HepG2 (cell line): Measurements from ENCODE around the gene NAB2. TPM values are rescaled to one million over a fixed set of nuclear protein-coding genes. Genes with fewer than 3 reads are reported as not detected.

ENCODE experiments used
- E2F5 ChIP-seq: sonication (generic); formaldehyde crosslinking; conservative IDR thresholded peaks from 2 replicates; pipeline ENCODE4 v1.4.0; 2020; ENCODE audit warnings: missing genetic modification reagents
- HCFC1 ChIP-seq: fragments of 150-350 bp; IDR thresholded peaks from 2 replicates; pipeline ENCODE4 v1.6.1; 2014; ENCODE audit warnings: low read depth, low read length
- KDM2A ChIP-seq: sonication (generic); formaldehyde crosslinking; IDR thresholded peaks from 2 replicates; pipeline ENCODE4 v1.4.0; 2020; ENCODE audit warnings: low read depth, missing genetic modification reagents, borderline replicate concordance
- NFE2L1 ChIP-seq: sonication (generic); formaldehyde crosslinking; IDR thresholded peaks from 2 replicates; pipeline ENCODE4 v1.4.0; 2020; ENCODE audit warnings: missing genetic modification reagents, mild to moderate bottlenecking, borderline replicate concordance
- NFIC ChIP-seq: IDR thresholded peaks from 2 replicates; pipeline ENCODE4 v1.6.1; 2012; ENCODE audit warnings: mild to moderate bottlenecking, low read length, inconsistent platforms
- PATZ1 ChIP-seq: sonication (generic); formaldehyde crosslinking; IDR thresholded peaks from 2 replicates; pipeline ENCODE4 v1.4.0; 2020; ENCODE audit warnings: missing genetic modification reagents
- PLSCR1 ChIP-seq: sonication (generic); formaldehyde crosslinking; IDR thresholded peaks from 2 replicates; pipeline ENCODE4 v1.5.0; 2020; ENCODE audit warnings: missing genetic modification reagents, mild to moderate bottlenecking, borderline replicate concordance
- REL ChIP-seq: sonication (generic); formaldehyde crosslinking; conservative IDR thresholded peaks from 2 replicates; pipeline ENCODE4 v1.8.0; 2022; ENCODE audit warnings: mild to moderate bottlenecking, missing genetic modification reagents, moderate library complexity
- TFDP1 ChIP-seq: IDR thresholded peaks from 2 replicates; pipeline ENCODE4 v1.6.1; 2016; ENCODE audit warnings: missing compliant biosample characterization, missing genetic modification reagents, borderline replicate concordance
- TOPORS ChIP-seq: sonication (generic); formaldehyde crosslinking; IDR thresholded peaks from 2 replicates; pipeline ENCODE4 v1.8.0; 2023; ENCODE audit warnings: mild to moderate bottlenecking, missing genetic modification reagents
- TRIM24 ChIP-seq: sonication (generic); formaldehyde crosslinking; IDR thresholded peaks from 2 replicates; pipeline ENCODE4 v1.8.0; 2022; ENCODE audit warnings: mild to moderate bottlenecking, missing genetic modification reagents
- ZBTB42 ChIP-seq: sonication (generic); formaldehyde crosslinking; IDR thresholded peaks from 2 replicates; pipeline ENCODE4 v1.5.0; 2020; ENCODE audit warnings: mild to moderate bottlenecking, missing genetic modification reagents
- ZNF256 ChIP-seq: sonication (generic); formaldehyde crosslinking; conservative IDR thresholded peaks from 2 replicates; pipeline ENCODE4 v1.4.0; 2020; ENCODE audit warnings: missing genetic modification reagents
- ZNF263 ChIP-seq: sonication (generic); formaldehyde crosslinking; IDR thresholded peaks from 2 replicates; pipeline ENCODE4 v1.4.0; 2020; ENCODE audit warnings: missing genetic modification reagents
- ZNF543 ChIP-seq: sonication (generic); formaldehyde crosslinking; IDR thresholded peaks from 2 replicates; pipeline ENCODE4 v1.4.0; 2020; ENCODE audit warnings: mild to moderate bottlenecking, missing genetic modification reagents
- ZNF740 ChIP-seq: sonication (generic); formaldehyde crosslinking; IDR thresholded peaks from 2 replicates; pipeline ENCODE4 v1.4.0; 2020; ENCODE audit warnings: missing genetic modification reagents
- ZNF800 ChIP-seq: sonication (generic); formaldehyde crosslinking; IDR thresholded peaks from 2 replicates; pipeline ENCODE4 v1.4.0; 2020; ENCODE audit warnings: missing genetic modification reagents
- ZNF816 ChIP-seq: sonication (generic); formaldehyde crosslinking; IDR thresholded peaks from 2 replicates; pipeline ENCODE4 v1.8.0; 2022; ENCODE audit warnings: missing genetic modification reagents, mild to moderate bottlenecking, borderline replicate concordance
- ZSCAN9 ChIP-seq: IDR thresholded peaks from 2 replicates; pipeline ENCODE4 v1.6.1; 2016; ENCODE audit warnings: borderline replicate concordance
- polyA plus RNA-seq, 8 experiments: library from polyadenylated mRNA; depleted of rRNA in 3 of 8; stranded (reverse) in 7 of 8; unstranded in 1 of 8; fragments of >200 nt; fragmentation: Illumina TruSeq in 4 of 8; extraction: Trizol in 4 of 8; gene quantifications; 2 replicates each; pipeline versions ENCODE4 v1.2.1 to v1.2.3, GENCODE V29; 2011 to 2016; ENCODE audit warnings: low read depth in 4 of 8, missing spikeins in 1 of 8, mixed read lengths in 1 of 8; ENCODE audit not compliant: insufficient read depth in 1 of 8
- total RNA-seq, 5 experiments: library from RNA; depleted of rRNA; stranded (reverse); fragments of >200 nt; fragmentation: Illumina TruSeq; extraction: Trizol; gene quantifications; 2 replicates each; pipeline ENCODE4 v1.2.3, GENCODE V29; 2016; ENCODE audit warnings: low read depth in 1 of 5

The NAB2 gene
- total and polyA plus RNA-seq, 2 of the 13 experiments (the other 11 are each of a cell fraction or from before 2014, with no cell fraction given), result 11.7 to 12.9 TPM

- TF ChIP-seq ZNF816 (no peak), REL (CRISPR knock-in tag) (no peak), ZNF256 (CRISPR knock-in tag) (no peak), ZNF740 (no peak), KDM2A (CRISPR knock-in tag) (no peak; the same call in 1 of the 2 replicates), NFIC (no peak), ZNF543 (no peak), TRIM24 (CRISPR knock-in tag) (no peak), ZBTB42 (no peak), ZSCAN9 (CRISPR knock-in tag) (no peak), PATZ1 (no peak), TFDP1 (CRISPR knock-in tag) (peak; percentile 35; the same call in 1 of the 2 replicates), PLSCR1 (CRISPR knock-in tag) (no peak), ZNF263 (CRISPR knock-in tag) (no peak), E2F5 (CRISPR knock-in tag) (no peak), NFE2L1 (no peak), HCFC1 (no peak), TOPORS (CRISPR knock-in tag) (no peak), ZNF800 (CRISPR knock-in tag) (no peak)
Observed at GRCh38 chr12:57124261-57124877, 35.5 kb downstream of the NAB2 start (continued).
